Stimulated activated naive B cell treated with anti-CD40 and anti-IgM and Interleukin-4, amounts not matched to agents 10 μg/mL and 1 μg/mL and 100 μg/mL, for 72 hours (primary cell): ENCODE measurements around the gene FAAH2.
"Not testable (repeated sequence)": the region's sequence is repeated elsewhere in the genome, so short reads cannot be mapped to it uniquely, and the experiment has no call there.

Source experiments
- ATAC-seq, 2 donors: fragments of 150-1000 bp; cut with Tn5 transposase; replicated peaks; 2 replicates each; pipeline ENCODE4 v1.10.0; 2021; ENCODE audit warnings: moderate library complexity in 1 of 2
- DNase-seq: peaks from one replicate; pipeline ENCODE4 v3.0.0; 2021
- H3K27ac Mint-ChIP-seq: one replicate; pipeline ENCODE4 v1.8.0; 2022; ENCODE audit warnings: mild to moderate bottlenecking, mixed read lengths
- H3K27me3 Mint-ChIP-seq, 2 donors: one replicate each; pipeline ENCODE4 v1.8.0; 2022; ENCODE audit warnings: mixed read lengths in 2 of 2
- H3K36me3 Mint-ChIP-seq, 2 donors: one replicate each; pipeline ENCODE4 v1.8.0; 2022; ENCODE audit warnings: mixed read lengths in 2 of 2, mild to moderate bottlenecking in 1 of 2
- H3K4me1 Mint-ChIP-seq, 2 donors: one replicate each; pipeline ENCODE4 v1.8.0; 2022; ENCODE audit warnings: mixed read lengths in 2 of 2, mild to moderate bottlenecking in 1 of 2
- H3K4me3 Mint-ChIP-seq, 2 donors: one replicate each; pipeline ENCODE4 v1.8.0; 2022; ENCODE audit warnings: mild to moderate bottlenecking in 2 of 2, mixed read lengths in 2 of 2, moderate library complexity in 1 of 2
- H3K9me3 Mint-ChIP-seq, 2 donors: one replicate each; pipeline ENCODE4 v1.8.0; 2022; ENCODE audit warnings: mixed read lengths in 2 of 2, mild to moderate bottlenecking in 1 of 2

FAAH2 gene

GRCh38 chrX:57335790-57336189 lies 49.3 kb downstream of the FAAH2 start:
- H3K4me3 Mint-ChIP-seq, H3K27ac Mint-ChIP-seq, ATAC-seq, DNase-seq, H3K36me3 Mint-ChIP-seq, H3K27me3 Mint-ChIP-seq, H3K4me1 Mint-ChIP-seq: not testable (repeated sequence)
- H3K9me3 Mint-ChIP-seq: peaks cover 5 to 13% of the 10 kb centered on the region in 2 donors

- H3K9me3 Mint-ChIP-seq: peaks cover 8 to 13% of the 10 kb centered on the region in 2 donors
- H3K27me3 Mint-ChIP-seq: peaks cover 0 to 4% of the 10 kb centered on the region in 2 donors
- no peak for DNase-seq
- H3K36me3 Mint-ChIP-seq: peaks cover 0 to 4% of the 10 kb centered on the region in 2 donors
- H3K27ac Mint-ChIP-seq: no peak overlapping the region
- no peak for ATAC-seq
- no peak overlapping the region for H3K4me3 Mint-ChIP-seq
- no peaks in the 10 kb centered on the region for H3K4me1 Mint-ChIP-seq
Measured at GRCh38 chrX:57353472-57354132, 67.1 kb downstream of the FAAH2 start.

GRCh38 chrX:57364145-57364544 lies 77.6 kb downstream of the FAAH2 start:
- DNase-seq: no peak
- no peak for ATAC-seq
- H3K27ac Mint-ChIP-seq: no peak overlapping the region
- H3K4me3 Mint-ChIP-seq: no peak overlapping the region
- H3K4me1 Mint-ChIP-seq: no peaks in the 10 kb centered on the region
- H3K27me3 Mint-ChIP-seq: no peaks in the 10 kb centered on the region
- peaks cover 0 to 1% of the 10 kb centered on the region in 2 donors for H3K9me3 Mint-ChIP-seq
- H3K36me3 Mint-ChIP-seq: no peaks in the 10 kb centered on the region

- no peak for ATAC-seq
- H3K27me3 Mint-ChIP-seq: no peaks in the 10 kb centered on the region
Measured at GRCh38 chrX:57366430-57366829, 79.9 kb downstream of the FAAH2 start.

GRCh38 chrX:57367649-57368048 lies 81.1 kb downstream of the FAAH2 start:
- no peaks in the 10 kb centered on the region for H3K9me3 Mint-ChIP-seq
- ATAC-seq (no peak), DNase-seq (no peak)
- H3K4me3 Mint-ChIP-seq: no peak overlapping the region
- no peaks in the 10 kb centered on the region for H3K27me3 Mint-ChIP-seq
- no peaks in the 10 kb centered on the region for H3K36me3 Mint-ChIP-seq
- H3K27ac Mint-ChIP-seq: no peak overlapping the region
- no peaks in the 10 kb centered on the region for H3K4me1 Mint-ChIP-seq

More at GRCh38 chrX:57366430-57366829, 79.9 kb downstream of the FAAH2 start:
- H3K9me3 Mint-ChIP-seq: peaks cover 0 to 1% of the 10 kb centered on the region in 2 donors
- no peaks in the 10 kb centered on the region for H3K4me1 Mint-ChIP-seq
- no peaks in the 10 kb centered on the region for H3K36me3 Mint-ChIP-seq
- DNase-seq: no peak
- H3K27ac Mint-ChIP-seq: no peak overlapping the region
- H3K4me3 Mint-ChIP-seq: no peak overlapping the region

GRCh38 chrX:57368158-57368557 lies 81.7 kb downstream of the FAAH2 start:
- no peak overlapping the region for H3K27ac Mint-ChIP-seq
- H3K36me3 Mint-ChIP-seq: no peaks in the 10 kb centered on the region
- DNase-seq: no peak
- no peaks in the 10 kb centered on the region for H3K4me1 Mint-ChIP-seq
- no peak for ATAC-seq
- no peak overlapping the region for H3K4me3 Mint-ChIP-seq
- no peaks in the 10 kb centered on the region for H3K9me3 Mint-ChIP-seq
- H3K27me3 Mint-ChIP-seq: no peaks in the 10 kb centered on the region

- H3K27ac Mint-ChIP-seq: no peak overlapping the region
- no peaks in the 10 kb centered on the region for H3K9me3 Mint-ChIP-seq
- no peaks in the 10 kb centered on the region for H3K4me1 Mint-ChIP-seq
- DNase-seq (no peak), ATAC-seq (no peak)
- H3K4me3 Mint-ChIP-seq: no peak overlapping the region
- H3K36me3 Mint-ChIP-seq: no peaks in the 10 kb centered on the region
- peaks cover 0 to 5% of the 10 kb centered on the region in 2 donors for H3K27me3 Mint-ChIP-seq
Measured at GRCh38 chrX:57379296-57379695, 92.8 kb downstream of the FAAH2 start.

GRCh38 chrX:57380026-57380796 lies 93.7 kb downstream of the FAAH2 start:
- Mint-ChIP-seq H3K4me1 (no peaks in the 10 kb centered on the region), H3K4me3 (no peak overlapping the region), H3K27ac (no peak overlapping the region), H3K27me3 (peaks cover 0 to 5% of the 10 kb centered on the region in 2 donors), H3K9me3 (no peaks in the 10 kb centered on the region), H3K36me3 (no peaks in the 10 kb centered on the region)
- no peak for DNase-seq
- no peak for ATAC-seq

GRCh38 chrX:57394162-57394561 lies 107.7 kb downstream of the FAAH2 start:
- not testable (repeated sequence) for H3K36me3 Mint-ChIP-seq, H3K27me3 Mint-ChIP-seq, H3K4me3 Mint-ChIP-seq, DNase-seq, ATAC-seq, H3K4me1 Mint-ChIP-seq, H3K9me3 Mint-ChIP-seq, H3K27ac Mint-ChIP-seq

- H3K27me3 Mint-ChIP-seq, H3K4me1 Mint-ChIP-seq, H3K36me3 Mint-ChIP-seq, ATAC-seq, H3K27ac Mint-ChIP-seq, H3K4me3 Mint-ChIP-seq, DNase-seq: not testable (repeated sequence)
- H3K9me3 Mint-ChIP-seq: peaks cover 11 to 16% of the 10 kb centered on the region in 2 donors
Measured at GRCh38 chrX:57403191-57403590, 116.7 kb downstream of the FAAH2 start.

- ATAC-seq (no peak), DNase-seq (no peak)
- no peak overlapping the region for H3K27ac Mint-ChIP-seq
- peaks cover 10 to 11% of the 10 kb centered on the region in 2 donors for H3K9me3 Mint-ChIP-seq
- no peaks in the 10 kb centered on the region for H3K27me3 Mint-ChIP-seq
- H3K4me1 Mint-ChIP-seq: no peaks in the 10 kb centered on the region
- peaks cover 0 to 3% of the 10 kb centered on the region in 2 donors for H3K36me3 Mint-ChIP-seq
- no peak overlapping the region for H3K4me3 Mint-ChIP-seq
Measured at GRCh38 chrX:57406149-57406548, 119.6 kb downstream of the FAAH2 start.

GRCh38 chrX:57417827-57418226 lies 131.3 kb downstream of the FAAH2 start:
- Mint-ChIP-seq H3K36me3 (no peaks in the 10 kb centered on the region), H3K9me3 (peaks cover 8 to 11% of the 10 kb centered on the region in 2 donors), H3K4me1 (no peaks in the 10 kb centered on the region), H3K4me3 (no peak overlapping the region), H3K27me3 (peaks cover 0 to 6% of the 10 kb centered on the region in 2 donors), H3K27ac (no peak overlapping the region)
- DNase-seq (no peak), ATAC-seq (no peak)

- Mint-ChIP-seq H3K4me3 (no peak overlapping the region), H3K27ac (no peak overlapping the region), H3K4me1 (no peaks in the 10 kb centered on the region), H3K9me3 (no peaks in the 10 kb centered on the region), H3K36me3 (no peaks in the 10 kb centered on the region), H3K27me3 (peaks cover 0 to 22% of the 10 kb centered on the region in 2 donors)
- DNase-seq (no peak), ATAC-seq (no peak)
Measured at GRCh38 chrX:57422289-57422688, 135.8 kb downstream of the FAAH2 start.

GRCh38 chrX:57422790-57423189 lies 136.3 kb downstream of the FAAH2 start:
- Mint-ChIP-seq H3K9me3 (no peaks in the 10 kb centered on the region), H3K36me3 (no peaks in the 10 kb centered on the region), H3K4me3 (no peak overlapping the region), H3K27me3 (peaks cover 0 to 22% of the 10 kb centered on the region in 2 donors), H3K4me1 (no peaks in the 10 kb centered on the region), H3K27ac (no peak overlapping the region)
- no peak for DNase-seq
- no peak for ATAC-seq

- Mint-ChIP-seq H3K9me3 (peaks cover 0 to 1% of the 10 kb centered on the region in 2 donors), H3K4me3 (no peak overlapping the region), H3K27ac (no peak overlapping the region), H3K4me1 (no peaks in the 10 kb centered on the region), H3K27me3 (peaks cover 0 to 9% of the 10 kb centered on the region in 2 donors), H3K36me3 (no peaks in the 10 kb centered on the region)
- no peak for DNase-seq
- no peak for ATAC-seq
Measured at GRCh38 chrX:57445076-57445475, 158.6 kb downstream of the FAAH2 start.
